HG03045 (cell line): Measurements from ENCODE around the gene SPTSSB.

Experiments used
- ATAC-seq: cut with Tn5 transposase; IDR thresholded peaks from one replicate; pipeline ENCODE4 v1.9.1; 2021; ENCODE audit warnings: mild to moderate bottlenecking, moderate library complexity; ENCODE audit not compliant: unreplicated experiment

Gene SPTSSB, protein sequence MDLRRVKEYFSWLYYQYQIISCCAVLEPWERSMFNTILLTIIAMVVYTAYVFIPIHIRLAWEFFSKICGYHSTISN

DNA sequence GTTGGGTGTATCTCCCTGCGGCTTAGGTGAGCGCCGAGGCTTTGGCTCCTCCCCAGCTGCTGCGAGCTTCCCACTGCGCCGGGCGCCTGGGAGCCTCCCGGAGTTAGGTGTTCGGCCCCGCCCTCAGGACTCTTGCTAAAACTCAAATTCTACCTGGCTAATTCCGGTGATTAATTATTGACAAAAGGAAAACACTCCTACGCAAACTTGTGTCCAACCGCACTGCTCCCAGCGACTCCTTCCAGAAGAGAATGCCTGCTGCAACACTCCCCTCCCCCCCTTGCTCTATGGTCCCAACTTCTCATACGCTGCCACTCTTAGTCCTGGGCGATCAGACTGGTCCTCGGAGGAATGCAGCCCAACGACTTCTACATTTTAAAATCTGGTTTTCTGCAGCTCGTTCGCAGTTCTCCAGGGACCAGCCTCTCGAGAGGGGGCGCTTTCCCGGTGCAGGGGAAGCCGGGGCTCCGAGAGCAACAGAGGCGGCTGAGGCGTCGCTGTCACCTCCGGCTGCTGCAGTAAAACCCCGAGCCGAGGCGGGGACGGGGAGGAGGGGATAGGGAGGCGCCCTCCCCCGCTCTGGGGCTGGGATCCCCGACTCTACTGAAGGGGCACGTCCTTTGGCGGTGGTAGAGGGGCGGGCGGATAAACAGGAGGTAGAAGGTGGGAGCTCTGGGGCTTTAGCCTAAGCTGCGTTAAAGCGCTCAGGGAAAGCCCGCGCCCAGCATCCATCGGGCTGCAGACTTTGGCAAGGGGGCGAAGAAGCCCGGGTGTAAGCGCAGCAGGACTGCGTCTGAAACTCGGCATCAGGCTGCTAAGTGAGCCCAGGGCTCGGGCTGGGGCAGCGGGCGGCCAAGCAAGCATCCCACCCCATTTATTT is at the start of gene SPTSSB:
Gene SPTSSB (minus strand): TSS at position 77 of the 880 bp plus-strand sequence. CDS start 25,194 bp downstream, outside the sequence.
- ATAC-seq = peak; percentile 39

DNA sequence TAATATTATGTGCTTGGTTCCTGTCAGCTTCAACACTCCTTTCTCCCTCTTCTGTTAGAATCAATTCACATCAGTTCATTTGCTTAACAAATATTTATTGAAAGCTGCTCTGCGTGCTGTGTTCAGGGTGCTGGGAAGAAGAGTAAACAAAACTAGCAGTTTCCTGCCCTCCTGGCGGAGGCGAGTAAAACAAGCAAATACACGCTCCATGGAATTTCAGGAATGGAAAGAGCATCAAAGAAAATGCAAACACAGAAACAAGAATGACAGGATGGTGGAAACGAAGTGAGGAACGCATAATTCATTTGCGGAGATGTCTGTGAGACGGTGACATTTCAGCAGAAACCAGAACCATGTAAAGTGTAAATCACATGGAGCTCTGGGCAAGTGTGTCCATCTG is 49.4 kb upstream of the SPTSSB start:
- no peak for ATAC-seq

DNA sequence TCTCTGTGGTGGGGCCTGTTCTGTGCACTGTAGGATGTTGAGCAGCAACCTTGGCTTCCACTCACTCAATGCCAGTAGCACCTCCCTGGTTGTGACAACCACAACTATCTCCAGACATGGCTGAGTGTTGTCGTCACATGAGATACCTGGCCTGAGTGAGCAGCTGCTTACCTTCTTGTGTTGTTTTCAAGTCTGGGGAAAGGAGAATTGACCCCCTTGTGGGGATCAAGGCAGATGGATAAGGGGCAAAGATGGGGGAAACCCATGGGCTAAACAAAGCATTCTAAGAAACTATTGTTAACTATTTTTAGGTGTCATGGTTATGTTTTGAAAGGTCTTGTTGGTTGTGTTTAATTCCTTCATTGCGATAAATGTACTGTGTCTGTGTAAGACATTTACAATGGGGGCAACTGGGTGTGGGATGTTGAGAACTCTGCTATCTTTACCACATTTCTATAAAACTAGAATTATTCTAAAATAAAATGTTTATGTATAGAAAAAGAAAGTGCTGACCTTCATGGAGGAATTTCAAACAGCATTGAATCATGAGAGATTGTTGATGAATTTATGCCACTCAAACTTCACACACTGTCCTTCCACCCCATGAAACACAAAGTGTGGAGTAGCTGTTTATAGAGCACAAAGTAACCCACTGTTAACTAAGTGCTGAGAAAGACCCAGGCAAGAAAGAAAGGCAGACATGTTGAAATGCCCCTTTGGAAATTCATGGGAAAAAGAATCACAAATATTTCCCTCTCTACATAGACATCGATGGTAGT is 48.4 kb upstream of the SPTSSB start:
- ATAC-seq = no peak

GRCh38 chr3:161415506-161416231 is 44.4 kb upstream of the SPTSSB start:
- no peak for ATAC-seq

GRCh38 chr3:161414907-161415306 is 43.6 kb upstream of the SPTSSB start:
- ATAC-seq = no peak

DNA sequence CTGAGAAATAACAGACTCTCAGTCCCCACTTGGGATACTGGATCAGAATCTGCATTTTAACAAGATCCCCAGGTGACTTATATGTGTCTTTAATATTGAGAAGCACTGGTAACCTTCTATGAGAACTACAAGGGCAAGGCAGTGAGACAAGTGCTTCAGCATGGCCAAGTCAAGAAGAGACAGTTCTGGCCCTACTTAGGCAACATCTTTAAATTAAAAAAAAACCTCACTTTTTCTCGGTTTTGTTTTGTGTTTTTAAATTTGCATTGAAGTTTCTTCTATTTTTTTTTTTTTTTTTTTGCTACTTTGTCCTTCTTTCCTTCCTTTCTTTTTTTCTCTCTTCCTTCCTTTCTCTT is 42.5 kb upstream of the SPTSSB start:
- ATAC-seq = no peak

- ATAC-seq = no peak
Observed at GRCh38 chr3:161413127-161413854, 42.0 kb upstream of the SPTSSB start.

- no peak for ATAC-seq
Observed at GRCh38 chr3:161412123-161412522, 40.8 kb upstream of the SPTSSB start.

GRCh38 chr3:161409858-161410257 is 38.5 kb upstream of the SPTSSB start:
- ATAC-seq = no peak

DNA sequence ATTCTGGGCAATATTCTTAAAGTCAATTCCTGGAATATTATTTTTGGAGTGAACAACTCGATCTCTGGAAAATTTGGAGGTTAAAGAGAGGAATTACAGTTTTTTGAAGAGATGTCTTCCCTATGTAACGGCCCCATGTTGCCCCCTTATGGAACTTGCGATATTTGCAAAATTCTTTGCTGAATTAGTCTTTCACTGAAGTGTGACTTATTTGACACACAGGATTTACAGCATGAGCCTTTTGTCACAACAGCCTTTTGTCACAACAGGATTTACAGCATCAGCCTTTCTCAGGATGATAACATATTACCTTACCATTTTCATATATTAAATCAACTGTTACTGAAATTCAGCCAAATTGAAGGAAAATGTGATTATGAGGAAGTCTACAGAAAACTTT is 37.8 kb upstream of the SPTSSB start:
- no peak for ATAC-seq

- ATAC-seq = no peak
Observed at GRCh38 chr3:161406594-161407555, 35.6 kb upstream of the SPTSSB start.

DNA sequence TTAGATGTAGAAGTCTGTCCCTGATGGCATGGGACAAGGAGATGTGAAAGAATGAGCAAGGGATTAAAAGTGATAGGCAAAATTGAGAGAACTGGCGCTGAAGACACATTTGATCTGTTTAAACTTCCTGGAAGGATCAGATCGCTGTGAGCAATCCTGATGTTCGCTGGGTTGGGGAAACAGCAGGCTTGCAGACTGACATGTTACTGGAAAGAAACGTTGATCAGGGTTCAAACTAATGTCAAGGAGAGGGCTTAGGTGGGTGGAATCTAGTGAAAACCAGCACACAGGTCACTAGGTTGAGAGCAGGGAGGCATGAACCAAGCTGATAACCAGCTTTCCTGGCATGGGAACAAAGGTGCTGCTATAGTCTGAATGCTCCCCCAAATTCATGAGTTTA is 34.5 kb upstream of the SPTSSB start:
- no peak for ATAC-seq

GRCh38 chr3:161405087-161405486 is 33.8 kb upstream of the SPTSSB start:
- ATAC-seq = no peak

GRCh38 chr3:161403251-161403650 is 31.9 kb upstream of the SPTSSB start:
- no peak for ATAC-seq

- ATAC-seq = no peak
Observed at GRCh38 chr3:161401389-161401788, 30.1 kb upstream of the SPTSSB start.

GRCh38 chr3:161400650-161401049 is 29.3 kb upstream of the SPTSSB start:
- no peak for ATAC-seq

DNA sequence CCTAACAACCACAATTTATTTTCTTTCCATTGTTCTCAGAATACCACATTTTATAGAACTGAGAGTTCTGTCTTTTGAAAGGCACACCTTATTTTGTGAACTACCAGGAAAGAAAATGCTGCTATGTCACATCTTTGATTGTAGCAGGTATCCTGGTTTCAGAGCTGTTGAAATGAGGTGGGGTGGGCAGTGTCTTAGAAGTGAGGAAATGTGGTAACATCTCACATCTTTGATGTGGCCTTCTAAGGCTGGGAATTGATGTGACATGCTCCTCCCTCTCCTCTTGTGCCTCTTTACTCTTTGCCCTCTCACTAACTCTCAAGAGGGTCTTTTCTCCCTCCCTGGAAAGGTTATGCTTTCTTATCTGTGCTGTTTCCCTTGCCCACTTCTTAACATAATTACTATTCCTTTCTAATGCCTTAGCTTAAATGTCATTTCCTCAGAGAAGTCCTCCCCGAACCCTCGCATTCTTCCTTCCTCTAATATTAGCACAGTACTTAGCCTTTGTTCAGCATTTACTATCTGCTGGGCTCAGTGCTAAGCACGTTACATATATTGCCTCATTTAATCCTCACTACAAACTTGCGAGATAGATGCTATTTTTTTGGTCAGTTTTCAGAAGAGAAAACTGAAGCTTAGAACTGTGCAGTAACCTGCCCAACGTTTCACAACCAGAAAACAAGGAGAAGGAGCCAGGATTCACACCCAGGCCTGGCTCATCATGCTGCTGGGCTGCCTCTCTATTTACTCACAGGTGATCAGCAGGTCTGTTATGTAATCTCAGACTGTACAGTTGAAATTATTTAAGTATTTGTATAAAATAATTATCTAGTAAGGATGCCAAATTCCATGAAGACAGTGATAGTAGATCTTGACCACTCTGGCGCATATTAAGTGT is 24.0 kb upstream of the SPTSSB start:
- ATAC-seq = no peak

DNA sequence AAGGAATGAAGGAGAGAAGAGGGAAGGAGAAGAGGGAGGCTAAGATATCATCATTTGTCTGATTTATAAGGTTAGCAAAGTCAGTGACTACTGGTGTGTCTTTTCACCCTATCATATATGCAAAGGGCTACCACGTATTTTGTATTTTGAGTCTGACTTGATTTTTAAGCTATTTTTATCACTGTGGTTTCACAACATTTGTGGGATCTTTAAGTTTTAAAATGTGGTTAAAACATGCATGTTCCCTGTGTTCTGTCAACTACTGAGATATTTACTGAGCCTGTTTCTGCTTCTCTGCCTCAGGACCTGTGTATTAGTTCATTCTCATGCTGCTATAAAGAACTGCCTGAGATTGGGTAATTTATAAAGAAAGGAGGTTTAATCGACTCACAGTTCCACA is 22.5 kb upstream of the SPTSSB start:
- no peak for ATAC-seq
